Heart right ventricle (tissue), 16 donors: ENCODE measurements around the gene GPSM1. TPM values are rescaled to one million over a fixed set of nuclear protein-coding genes. Genes with fewer than 3 reads are reported as not detected.
A peak's percentile ranks its signal among the peaks of the same experiment; 100 is the strongest.

Experiments used
- ATAC-seq, 8 donors: fragments of 200-7000 bp; cut with Tn5 transposase; one replicate each; pipeline ENCODE4 v1.9.1; 2020; ENCODE audit warnings: mild to moderate bottlenecking in 8 of 8, moderate library complexity in 8 of 8, moderate number of reproducible peaks in 1 of 8
- DNase-seq, 2 donors: peaks; one replicate each; pipeline ENCODE4 v3.0.0-alpha.2; 2020
- H3K27ac ChIP-seq, 10 donors: fragments of 200-600 bp; sonication (generic) in 2 of 10; one replicate each; pipeline versions ENCODE4 v1.5.0 to v1.8.0; 2020 to 2022; ENCODE audit warnings: mild to moderate bottlenecking in 3 of 10
- H3K27me3 ChIP-seq, 7 donors: fragments of 200-600 bp; one replicate each; pipeline ENCODE4 v1.8.0; 2021 to 2022; ENCODE audit warnings: mild to moderate bottlenecking in 2 of 7
- H3K36me3 ChIP-seq, 9 donors: fragments of 200-600 bp; sonication (generic) in 1 of 9; one replicate each; pipeline versions ENCODE4 v1.5.0 to v1.8.0; 2020 to 2022; ENCODE audit warnings: mild to moderate bottlenecking in 2 of 9
- H3K4me1 ChIP-seq, 9 donors: fragments of 200-600 bp; sonication (generic) in 1 of 9; one replicate each; pipeline versions ENCODE4 v1.5.0 to v1.8.0; 2020 to 2022; ENCODE audit warnings: mild to moderate bottlenecking in 4 of 9
- H3K4me3 ChIP-seq, 10 donors: fragments of 200-600 bp; sonication (generic) in 2 of 10; one replicate each; pipeline versions ENCODE4 v1.5.0 to v1.8.0; 2020 to 2022; ENCODE audit warnings: mild to moderate bottlenecking in 7 of 10, moderate library complexity in 2 of 10
- H3K9me3 ChIP-seq, 11 donors: fragments of 200-600 bp in 10 of 11; sonication (generic) in 2 of 11; one replicate each; pipeline versions ENCODE4 v1.5.0 to v1.8.0; 2013 to 2022; ENCODE audit warnings: mild to moderate bottlenecking in 2 of 11, control low read depth in 1 of 11, moderate library complexity in 1 of 11
- CTCF ChIP-seq, 9 donors: fragments of 200-600 bp; sonication (generic) in 2 of 9; IDR thresholded peaks; one replicate each; pipeline versions ENCODE4 v1.5.0 to v1.8.0; 2021 to 2022; ENCODE audit warnings: antibody characterized with exemption in 9 of 9, mild to moderate bottlenecking in 5 of 9, moderate library complexity in 1 of 9
- WGBS, 2 donors: extraction: QIAGEN DNeasy Blood & Tissue Kit; methylation state at CpG; one replicate each; pipeline ENCODE4 v1.1.7; 2013; ENCODE audit warnings: inconsistent platforms in 1 of 2; 5-methylcytosine and 5-hydroxymethylcytosine counted together
- intact Hi-C, 10 donors: fragments of 100-400 bp; cut with DNase I; formaldehyde crosslinking; loops; one replicate each; pipeline versions ENCODE4 v1.11.1 to v1.14.2; 2022
- polyA plus RNA-seq, 2 donors: library from polyadenylated mRNA; stranded (reverse); fragments of 200-250 nt; gene quantifications; one replicate each; pipeline ENCODE4 v1.2.3, GENCODE V29; 2013
- total RNA-seq, 10 donors: library from RNA; stranded (reverse); fragmentation: NEBNext Ultra II Directional in 3 of 10; extraction: Animal tissue kit (Norgen Biotek cat#: 25700) in 3 of 10; gene quantifications; one replicate each; pipeline versions ENCODE4 v1.2.1 to v1.2.4, GENCODE V29; 2021 to 2023
- donor health status: Arrhythmogenic right ventricular cardiomyopathy.
- donor health status: ischemic (EF 13 %, LVEDD 7.1; RV severe dilation, severe dysfunction).
- donor health status: healthy with polysubstance abuse.
- donor health status: DM: no; HTN: yes; CAD: no.
- donor health status: DM: no; HTN: no; CAD: no.
- donor health status: ischemic (EF 25% LVEDD 6.9; RV normal size, moderate dysfunction).
- donor health status: ischemic (EF 25% LVEDD 5.7; RV mildly dilated, moderate dysfunction).
- donor health status: healthy.
- donor health status: DM: yes; HTN: yes; CAD: no.
- donor health status: Ischemic cardiomyopathy.
- donor health status: ischemic (EF 35%, LVEDD 5.7; RV mildly dilated, moderate dysfunction).
- donor health status: nonischemic (EF 11% LVEDD 7.7; RV severe dilation, severe dysfunction).
- donor health status: DM: yes; HTN: yes; CAD: no.
- donor health status: PGD.
- donor health status: ischemic (EF 29% LVEDD 5.4; RV normal size, mild dysfunction).
- donor health status: nonischemic (EF 23%, LVEDD 6.1; RV moderate dilation, normal function).

The GPSM1 gene
- total and polyA plus RNA-seq, 12 donors = 19.4 to 87.8 (median 25.8) TPM

- DNase-seq (no peak), ATAC-seq (peak in 6 of 8 donors; percentile 11 to 46 (median 36))
- Histone ChIP-seq H3K27ac (peak overlapping the region; percentile 46 to 100 (median 92)), H3K9me3 (no peaks in the 10 kb centered on the region), H3K36me3 (peaks cover 0 to 30% (median 0%) of the 10 kb centered on the region in 9 donors), H3K27me3 (no peaks in the 10 kb centered on the region), H3K4me1 (peaks cover 13 to 53% (median 31%) of the 10 kb centered on the region in 9 donors), H3K4me3 (no peak overlapping the region)
- WGBS, 2 donors = 69 to 75% methylated on average over 26 of the region's 26 CpGs
- intact Hi-C loops = loop anchor here in 2 of 10 donors (2.0 to 5.0 kb wide), 2 partner anchors 19 to 35 kb away; partner anchors contain the start of gene GPSM1 (in 1 of the 2)
- TF ChIP-seq CTCF (IDR thresholded peaks at IDR 0.05) = peak in 3 of 9 donors; percentile 17 to 26 (median 26)
Measured at GRCh38 chr9:136361754-136362449, 34.6 kb downstream of the GPSM1 start.

GRCh38 chr9:136362450-136362784 lies 35.1 kb downstream of the GPSM1 start:
- H3K27ac ChIP-seq = peak overlapping the region in 9 of 10 donors; percentile 61 to 100 (median 93)
- intact Hi-C loops = loop anchor here in 2 of 10 donors (2.0 to 5.0 kb wide), 2 partner anchors 20 to 35 kb away; partner anchors contain the start of gene GPSM1 (in 1 of the 2)

GRCh38 chr9:136363106-136363948 lies 36.0 kb downstream of the GPSM1 start, which contains the start of gene DNLZ:
Gene DNLZ (minus strand): TSS chr9:136363744. CDS start chr9:136363714, 30 bp downstream.
- peak; percentile 95 to 100 (median 98) for TF ChIP-seq CTCF (IDR thresholded peaks at IDR 0.05)
- H3K27me3 ChIP-seq = no peaks in the 10 kb centered on the region
- peaks cover 13 to 53% (median 31%) of the 10 kb centered on the region in 9 donors for H3K4me1 ChIP-seq
- ATAC-seq (peak; percentile 88 to 95 (median 94)), DNase-seq (peak; percentile 97 to 99)
- intact Hi-C loops = loop anchor here in 4 of 10 donors (1.0 to 5.0 kb wide), 4 partner anchors 21 to 51 kb away; partner anchors contain the start of gene GPSM1 (in 1 of the 4)
- peaks cover 0 to 15% (median 0%) of the 10 kb centered on the region in 9 donors for H3K36me3 ChIP-seq
- 1% methylated on average over 83 to 97 of the region's 97 CpGs for WGBS, 2 donors
- H3K27ac ChIP-seq = peak within 1 kb of the TSS; percentile 83 to 100 (median 95)
- peak within 1 kb of the TSS; percentile 57 to 100 (median 75) for H3K4me3 ChIP-seq
- no peaks in the 10 kb centered on the region for H3K9me3 ChIP-seq

More at GRCh38 chr9:136362450-136362784, 35.1 kb downstream of the GPSM1 start:
- peak overlapping the region in 1 of 10 donors; percentile 76 for H3K4me3 ChIP-seq
- no peaks in the 10 kb centered on the region for H3K27me3 ChIP-seq
- WGBS, 2 donors = 76 to 86% methylated on average over 6 of the region's 6 CpGs
- H3K36me3 ChIP-seq = peaks cover 0 to 24% (median 0%) of the 10 kb centered on the region in 9 donors
- peaks cover 13 to 53% (median 31%) of the 10 kb centered on the region in 9 donors for H3K4me1 ChIP-seq
- ATAC-seq (peak in 5 of 8 donors; percentile 0 to 11 (median 5)), DNase-seq (no peak)
- no peaks in the 10 kb centered on the region for H3K9me3 ChIP-seq
- no peak for TF ChIP-seq CTCF (IDR thresholded peaks at IDR 0.05)
